Esophagus squamous epithelium (tissue), 5 donors: Measurements from ENCODE around the gene CSMD2. TPM values are rescaled to one million over a fixed set of nuclear protein-coding genes. Genes with fewer than 3 reads are reported as not detected.

Experiments
- DNase-seq: peaks from one replicate; lab custom pipeline; 2025; lab: John Stamatoyannopoulos, UW
- H3K27ac ChIP-seq, 4 donors: fragments of 200-600 bp; sonication (generic); one replicate each; pipeline ENCODE4 v1.5.1; 2016 to 2019; ENCODE audit warnings: mild to moderate bottlenecking in 1 of 4
- H3K27me3 ChIP-seq, 4 donors: fragments of 200-600 bp; sonication (generic); 1 replicate in 3 of 4; 2 replicates in 1 of 4; pipeline versions ENCODE4 v1.5.1 to v1.6.0; 2017 to 2021; ENCODE audit warnings: antibody characterized with exemption in 1 of 4
- H3K36me3 ChIP-seq, 3 donors: fragments of 200-600 bp; sonication (generic); one replicate each; pipeline ENCODE4 v1.5.1; 2016 to 2019
- H3K4me1 ChIP-seq, 3 donors: fragments of 200-600 bp; sonication (generic); one replicate each; pipeline ENCODE4 v1.5.1; 2017 to 2019
- H3K4me3 ChIP-seq, 4 donors: fragments of 200-600 bp; sonication (generic); 1 replicate in 3 of 4; 2 replicates in 1 of 4; pipeline ENCODE4 v1.5.1; 2016 to 2019; ENCODE audit warnings: mild to moderate bottlenecking in 2 of 4, moderate library complexity in 1 of 4
- H3K9me3 ChIP-seq, 3 donors: fragments of 200-600 bp; sonication (generic); one replicate each; pipeline ENCODE4 v1.5.1; 2016 to 2019
- POLR2A ChIP-seq, 4 donors: fragments of 450-650 bp; IDR thresholded peaks; one replicate each; pipeline ENCODE4 v1.6.1; 2017; ENCODE audit warnings: antibody characterized with exemption in 4 of 4, mild to moderate bottlenecking in 4 of 4, moderate library complexity in 3 of 4
- WGBS, 2 donors: methylation state at CpG; one replicate each; pipeline ENCODE4 v1.1.5; 2018; 5-methylcytosine and 5-hydroxymethylcytosine counted together
- intact Hi-C: fragments of 100-400 bp; cut with DNase I; formaldehyde crosslinking; loops from one replicate; pipeline ENCODE4 v1.15.0; 2022
- total RNA-seq, 4 donors: library from RNA; depleted of rRNA; stranded (reverse); fragments of >200 nt; gene quantifications; one replicate each; pipeline ENCODE4 v1.1.0, GENCODE V29; 2016
- TF ChIP-seq, protein P1 (sequence below), 6 experiments: fragments of 450-650 bp in 4 of 6; fragments of 200-600 bp in 2 of 6; sonication (generic) in 2 of 6; IDR thresholded peaks; one replicate each; pipeline ENCODE4 v1.5.1; 2016 to 2019; ENCODE audit warnings: antibody characterized with exemption in 6 of 6, mild to moderate bottlenecking in 4 of 6, moderate library complexity in 4 of 6
- donor health status: DM: yes; HTN: yes; CAD: no.

The CSMD2 gene
- total RNA-seq, 4 donors from 2014 or later: under 0.01 to 0.13 TPM; not detected in 2

DNA sequence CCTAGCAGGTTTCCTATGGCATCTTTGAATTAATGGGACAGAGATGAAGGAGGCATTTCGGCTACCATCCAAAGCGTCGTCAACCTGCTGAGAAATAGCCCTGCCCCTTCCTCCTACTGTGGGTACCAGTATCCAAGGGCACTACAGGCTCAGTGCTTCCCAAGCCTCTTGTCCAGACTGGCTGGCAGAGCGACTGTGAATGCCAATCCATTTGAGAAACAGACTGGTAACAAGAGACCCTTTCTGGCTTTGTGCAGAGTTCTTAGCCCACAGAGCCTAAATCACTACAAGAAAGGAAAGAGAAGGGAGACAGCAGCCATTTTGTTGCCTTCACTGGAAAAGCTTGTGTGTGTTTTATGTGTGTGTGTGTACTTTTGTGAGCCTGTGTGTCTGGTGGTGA, 185.7 kb downstream of the CSMD2 start:
- intact Hi-C loops: no loop called here
- Histone ChIP-seq H3K4me1 (peaks cover 0 to under 1% (median 0%) of the 10 kb centered on the region in 3 donors), H3K9me3 (no peaks in the 10 kb centered on the region), H3K27ac (no peak overlapping the region), H3K27me3 (peaks cover 0 to 98% (median 0%) of the 10 kb centered on the region in 4 donors), H3K36me3 (no peaks in the 10 kb centered on the region), H3K4me3 (no peak overlapping the region)
- no peak for DNase-seq
- WGBS, 2 donors: 79 to 85% methylated on average over 3 of the region's 4 CpGs
- no peak for TF ChIP-seq POLR2A (IDR thresholded peaks at IDR 0.05)
- TF ChIP-seq, protein P1, sequence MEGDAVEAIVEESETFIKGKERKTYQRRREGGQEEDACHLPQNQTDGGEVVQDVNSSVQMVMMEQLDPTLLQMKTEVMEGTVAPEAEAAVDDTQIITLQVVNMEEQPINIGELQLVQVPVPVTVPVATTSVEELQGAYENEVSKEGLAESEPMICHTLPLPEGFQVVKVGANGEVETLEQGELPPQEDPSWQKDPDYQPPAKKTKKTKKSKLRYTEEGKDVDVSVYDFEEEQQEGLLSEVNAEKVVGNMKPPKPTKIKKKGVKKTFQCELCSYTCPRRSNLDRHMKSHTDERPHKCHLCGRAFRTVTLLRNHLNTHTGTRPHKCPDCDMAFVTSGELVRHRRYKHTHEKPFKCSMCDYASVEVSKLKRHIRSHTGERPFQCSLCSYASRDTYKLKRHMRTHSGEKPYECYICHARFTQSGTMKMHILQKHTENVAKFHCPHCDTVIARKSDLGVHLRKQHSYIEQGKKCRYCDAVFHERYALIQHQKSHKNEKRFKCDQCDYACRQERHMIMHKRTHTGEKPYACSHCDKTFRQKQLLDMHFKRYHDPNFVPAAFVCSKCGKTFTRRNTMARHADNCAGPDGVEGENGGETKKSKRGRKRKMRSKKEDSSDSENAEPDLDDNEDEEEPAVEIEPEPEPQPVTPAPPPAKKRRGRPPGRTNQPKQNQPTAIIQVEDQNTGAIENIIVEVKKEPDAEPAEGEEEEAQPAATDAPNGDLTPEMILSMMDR (IDR thresholded peaks at IDR 0.05): no peak

GRCh38 chr1:33975961-33976360, 189.1 kb downstream of the CSMD2 start:
- intact Hi-C loops: no loop called here
- WGBS, 2 donors: 93% methylated on average over 3 of the region's 3 CpGs

DNA sequence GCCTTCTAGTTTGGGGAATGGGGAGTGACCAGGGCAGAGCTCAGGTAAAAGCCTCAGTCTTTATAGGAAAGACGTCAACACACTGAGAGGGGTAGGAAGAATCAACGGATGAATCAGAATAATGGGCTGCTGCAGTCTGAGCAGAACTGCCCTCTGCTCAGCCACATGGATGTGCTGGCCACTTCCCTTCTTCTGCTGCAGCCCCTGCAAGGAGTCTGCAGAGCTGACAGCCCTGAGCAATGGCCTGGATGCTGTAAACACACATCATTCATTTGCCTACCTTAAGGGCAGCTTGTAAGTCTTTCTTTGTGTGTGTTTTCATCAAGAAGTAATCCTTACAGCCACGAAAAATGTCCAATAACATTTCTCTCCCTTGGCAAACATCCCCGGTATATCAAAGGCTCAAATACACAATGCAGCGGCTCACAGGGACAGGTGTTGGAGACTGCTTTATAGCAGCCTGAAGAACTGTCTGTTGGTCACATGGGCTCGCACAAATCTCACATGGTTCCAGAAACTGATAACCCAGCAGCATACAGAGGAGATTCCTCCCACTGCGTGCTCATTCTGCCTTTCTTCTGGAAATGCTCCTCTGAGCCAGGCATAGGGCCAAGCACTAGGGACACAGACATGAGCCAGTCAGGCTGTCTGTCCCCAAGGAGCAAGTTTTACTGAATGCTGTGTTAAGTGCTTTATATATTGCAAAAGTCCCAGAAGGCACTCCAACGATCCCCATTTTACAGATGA, 191.1 kb downstream of the CSMD2 start:
- no peak for DNase-seq
- 38 to 47% methylated on average over 7 of the region's 8 CpGs for WGBS, 2 donors

More at GRCh38 chr1:33975961-33976360, 189.1 kb downstream of the CSMD2 start:
- Histone ChIP-seq H3K4me1 (peaks cover 0 to 33% (median 3%) of the 10 kb centered on the region in 3 donors), H3K36me3 (no peaks in the 10 kb centered on the region), H3K27me3 (peaks cover 0 to 82% (median 0%) of the 10 kb centered on the region in 4 donors), H3K9me3 (no peaks in the 10 kb centered on the region), H3K4me3 (no peak overlapping the region), H3K27ac (no peak overlapping the region)
- DNase-seq: no peak
- TF ChIP-seq POLR2A (IDR thresholded peaks at IDR 0.05): no peak
- TF ChIP-seq, protein P1 (IDR thresholded peaks at IDR 0.05): no peak

DNA sequence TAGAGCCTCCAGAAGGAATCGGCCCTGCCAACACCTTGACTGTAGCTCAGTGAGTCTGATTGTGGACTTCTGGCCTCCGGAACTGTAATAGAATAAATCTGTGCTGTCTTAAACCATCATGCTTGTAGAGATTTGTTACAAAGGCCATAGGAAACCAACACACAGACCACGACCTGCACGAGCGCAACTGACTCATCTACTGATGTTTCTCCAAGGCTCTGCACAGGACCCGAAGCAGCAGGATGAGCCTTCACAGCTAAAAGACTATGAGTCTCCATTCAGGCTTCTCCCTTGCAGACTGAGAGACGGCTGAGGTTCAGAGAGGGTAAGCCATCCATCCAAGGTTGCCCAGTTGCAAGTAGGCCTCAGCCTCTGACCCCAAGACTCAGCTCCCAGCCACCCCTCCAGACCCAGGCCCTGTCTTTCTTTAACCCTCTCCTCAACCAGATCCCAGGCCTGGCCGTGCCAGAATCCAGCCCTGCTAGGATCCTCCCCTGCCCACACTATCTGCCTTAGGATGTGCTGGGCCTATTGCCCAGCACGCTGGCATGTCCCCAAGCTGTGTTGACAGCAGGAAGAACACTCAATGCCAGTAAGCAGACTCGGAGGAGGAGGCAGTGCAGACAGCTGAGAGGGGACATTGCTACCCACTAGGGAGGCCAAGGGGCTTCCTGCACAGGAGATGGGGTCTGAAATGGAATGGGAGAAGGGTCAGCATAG, 192.2 kb downstream of the CSMD2 start:
- no peak for DNase-seq
- TF ChIP-seq, protein P1 (IDR thresholded peaks at IDR 0.05): no peak
- TF ChIP-seq POLR2A (IDR thresholded peaks at IDR 0.05): no peak
- WGBS, 2 donors: 49 to 50% methylated on average over 7 to 8 of the region's 10 CpGs
- Histone ChIP-seq H3K9me3 (no peaks in the 10 kb centered on the region), H3K4me1 (peaks cover 0 to 37% (median 3%) of the 10 kb centered on the region in 3 donors), H3K27me3 (peaks cover 0 to 56% (median 0%) of the 10 kb centered on the region in 4 donors), H3K36me3 (no peaks in the 10 kb centered on the region), H3K4me3 (no peak overlapping the region), H3K27ac (no peak overlapping the region)
- intact Hi-C loops: no loop called here

More for the DNA sequence above, 191.1 kb downstream of the CSMD2 start:
- Histone ChIP-seq H3K27ac (no peak overlapping the region), H3K36me3 (no peaks in the 10 kb centered on the region), H3K4me3 (no peak overlapping the region), H3K27me3 (peaks cover 0 to 63% (median 0%) of the 10 kb centered on the region in 4 donors), H3K4me1 (peaks cover 0 to 37% (median 3%) of the 10 kb centered on the region in 3 donors), H3K9me3 (no peaks in the 10 kb centered on the region)
- intact Hi-C loops: no loop called here
- TF ChIP-seq POLR2A (IDR thresholded peaks at IDR 0.05): no peak
- TF ChIP-seq, protein P1 (IDR thresholded peaks at IDR 0.05): no peak

- no peak overlapping the region for H3K27ac ChIP-seq
- WGBS, 2 donors: 64 to 67% methylated on average over 5 to 7 of the region's 7 CpGs
- intact Hi-C loops: no loop called here
- H3K4me1 ChIP-seq: peaks cover 0 to 37% (median 3%) of the 10 kb centered on the region in 3 donors
- H3K36me3 ChIP-seq: no peaks in the 10 kb centered on the region
- no peaks in the 10 kb centered on the region for H3K9me3 ChIP-seq
- H3K27me3 ChIP-seq: peaks cover 0 to 53% (median 0%) of the 10 kb centered on the region in 4 donors
- H3K4me3 ChIP-seq: no peak overlapping the region
- no peak for DNase-seq
- TF ChIP-seq POLR2A (IDR thresholded peaks at IDR 0.05): no peak
- TF ChIP-seq, protein P1 (IDR thresholded peaks at IDR 0.05): no peak
These were observed 193.1 kb downstream of the CSMD2 start for GRCh38 chr1:33971913-33972312.
